ENCODE data around the gene TP53. TPM values are rescaled to one million over a fixed set of nuclear protein-coding genes. Genes with fewer than 3 reads are reported as not detected.

Gene TP53
- total and polyA plus RNA-seq, 9 of the 15 experiments (the other 6 are each of a cell fraction or from before 2014, with no cell fraction given), result 2.8 to 14.0 (median 7.1) TPM

- TF ChIP-seq RREB1 (CRISPR knock-in tag; IDR thresholded peaks at IDR 0.05), result no peak
- TF ChIP-seq CHD7 (IDR thresholded peaks at IDR 0.05; ENCODE audit: low read depth, low read length), result no peak
- no peak for TF ChIP-seq ZNF408 (CRISPR knock-in tag; IDR thresholded peaks at IDR 0.05; ENCODE audit: low read depth)
- TF ChIP-seq ZNF217 (CRISPR knock-in tag; IDR thresholded peaks at IDR 0.05), result no peak
- peak in 1 of 2 experiments; percentile 82; a peak in 2 of 4 replicates for TF ChIP-seq TEAD1 (CRISPR knock-in tag; IDR thresholded peaks at IDR 0.05)
- no peak for TF ChIP-seq RBM14 (IDR thresholded peaks at IDR 0.05; ENCODE audit: borderline replicate concordance, insufficient read depth, low read depth, low read length)
Observed at GRCh38 chr17:7685533-7686221, 1.6 kb downstream of the TP53 start (continued).
